GM18526 (cell line): ENCODE data around the gene PSAP.

ENCODE experiments used
- POLR2A ChIP-seq: IDR thresholded peaks from 3 replicates; pipeline ENCODE4 v1.6.1; 2011; ENCODE audit not compliant: insufficient read length; ENCODE audit errors: extremely low read depth

PSAP gene

DNA sequence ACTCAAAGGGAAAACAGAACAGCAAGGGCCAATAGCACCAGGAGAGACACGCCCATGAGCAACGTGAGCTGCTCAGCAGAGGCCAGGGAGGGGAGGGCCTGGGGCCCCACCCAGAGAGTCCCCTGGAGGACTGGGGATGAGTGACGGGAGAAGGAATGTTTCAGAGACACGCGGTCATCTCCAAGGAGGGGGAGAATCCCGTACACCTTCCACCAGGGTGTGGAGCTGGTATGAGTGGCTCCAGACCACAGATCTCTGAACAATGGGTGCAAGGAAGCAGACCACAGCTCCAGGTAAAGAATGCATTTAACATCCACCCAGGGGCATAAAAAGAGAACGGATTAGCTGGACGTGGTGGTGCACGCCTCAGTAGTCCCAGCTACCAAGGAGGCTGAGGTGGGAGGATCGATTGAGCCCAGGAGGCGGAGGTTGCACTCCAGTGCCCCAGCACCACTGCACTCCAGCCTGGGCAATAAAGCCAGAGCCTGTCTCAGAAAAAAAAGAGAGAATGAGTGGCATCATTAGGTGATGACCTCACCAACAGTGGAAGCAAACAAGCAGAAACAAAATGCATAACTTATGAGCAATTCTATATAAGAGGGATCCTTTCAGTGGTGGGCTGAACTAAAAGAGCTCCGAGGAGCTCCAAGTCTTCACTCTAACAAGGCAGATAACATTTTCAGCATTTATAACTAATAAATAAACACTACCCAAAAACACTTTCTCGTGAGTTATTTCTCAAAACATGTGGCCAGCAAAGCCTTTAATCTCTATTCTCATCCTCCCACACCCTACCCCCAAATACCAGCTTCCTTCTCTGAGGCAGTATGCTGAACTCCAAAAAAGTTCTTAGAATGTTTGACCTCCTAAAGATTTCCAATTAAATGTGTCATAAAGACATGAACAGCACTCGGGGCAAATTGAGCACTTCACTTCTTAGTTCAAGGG, 12.5 kb downstream of the PSAP start:
- TF ChIP-seq POLR2A, result no peak

DNA sequence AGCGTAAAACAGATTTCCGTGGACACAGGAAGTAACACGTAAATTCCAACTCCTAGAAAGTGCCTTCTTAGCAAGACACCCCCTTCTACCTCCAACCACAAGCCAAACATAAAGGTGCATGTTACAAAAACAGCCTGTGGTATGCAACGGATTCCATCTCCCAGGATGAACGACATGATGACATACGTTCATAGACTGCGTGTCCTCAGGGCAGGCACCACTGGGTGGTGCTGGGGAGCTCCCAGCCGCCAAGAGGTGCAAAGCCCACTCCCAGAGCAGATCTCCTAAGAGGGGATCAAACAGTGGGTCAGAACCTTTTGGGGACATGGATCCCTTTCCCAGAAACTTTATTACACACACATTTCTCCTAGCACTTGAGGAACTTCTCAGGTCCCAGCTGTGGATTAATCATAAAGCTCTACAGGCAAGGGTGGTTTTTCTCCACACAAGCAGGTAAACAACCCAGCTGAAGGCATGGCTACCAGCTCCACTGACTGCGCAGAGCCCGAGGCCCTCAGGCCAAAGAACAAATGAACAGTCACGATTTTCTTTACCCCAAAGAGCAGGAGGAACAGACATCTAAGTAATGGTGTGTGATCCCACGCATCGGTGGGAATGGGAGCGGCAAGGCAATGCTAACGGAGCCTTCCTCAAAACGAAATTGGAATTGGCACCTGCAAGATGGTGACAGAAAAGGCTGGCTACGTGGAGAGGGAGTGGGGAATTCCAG, 13.8 kb downstream of the PSAP start:
- no peak for TF ChIP-seq POLR2A

DNA sequence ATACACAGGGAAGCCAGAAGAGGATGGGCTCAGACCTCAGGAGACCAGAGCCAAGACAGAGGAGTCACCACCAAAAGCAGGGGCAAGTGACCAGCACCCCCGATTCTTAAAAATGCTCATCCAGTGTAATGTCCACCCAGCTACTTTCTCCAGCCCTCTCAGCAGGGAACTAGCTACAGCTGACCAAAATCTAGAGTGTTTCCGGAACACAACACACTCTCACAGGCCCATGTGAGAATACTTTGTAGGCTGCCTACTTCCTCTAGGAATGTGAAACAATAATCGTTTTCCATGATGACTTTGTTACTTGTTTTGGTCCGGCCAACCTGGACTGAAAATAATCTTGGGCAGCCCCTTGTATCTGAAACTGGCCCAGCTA, 14.5 kb downstream of the PSAP start:
- TF ChIP-seq POLR2A, result no peak

DNA sequence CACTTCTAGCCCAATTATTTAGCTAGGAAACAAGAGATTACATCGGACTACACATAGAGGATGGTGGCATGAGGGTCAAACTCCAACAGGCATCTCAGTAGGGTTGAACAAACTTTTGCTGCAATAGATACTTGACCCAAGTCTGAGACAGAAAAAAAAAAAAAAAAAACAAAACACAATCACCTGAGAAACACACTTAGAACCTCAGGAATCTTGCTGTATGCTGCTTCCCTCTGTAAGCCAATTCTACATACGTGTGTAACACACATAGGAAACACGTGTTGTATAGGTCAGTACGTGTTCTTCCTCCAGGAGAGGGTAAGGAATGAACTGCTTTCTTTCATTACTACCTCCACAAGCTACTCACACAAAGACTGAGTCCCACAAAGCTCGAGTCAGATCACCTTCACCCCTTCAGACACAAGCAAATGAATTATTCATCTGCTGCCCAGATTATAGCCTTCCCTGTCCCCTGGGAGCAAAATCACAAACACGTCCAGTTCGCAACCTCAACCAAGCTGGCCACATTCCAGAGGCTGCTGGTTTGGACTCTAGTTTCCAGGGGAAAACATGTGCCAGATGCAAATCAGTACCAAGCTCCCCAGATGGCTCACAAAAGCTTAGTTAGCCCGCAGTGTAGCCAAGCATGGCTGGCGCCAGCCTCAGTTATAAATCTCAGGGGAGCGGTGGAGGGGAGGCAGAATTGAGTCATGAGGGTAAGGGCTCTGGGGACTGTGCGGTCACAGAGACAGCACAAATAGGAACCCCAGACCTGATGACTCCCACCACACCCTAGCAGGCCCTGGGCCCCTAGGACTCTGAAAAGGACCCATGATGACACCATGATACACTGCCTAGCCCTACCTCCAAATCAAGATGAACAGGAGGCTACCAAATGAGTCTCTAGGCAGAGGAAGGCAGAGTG, 15.1 kb downstream of the PSAP start:
- TF ChIP-seq POLR2A, result no peak

DNA sequence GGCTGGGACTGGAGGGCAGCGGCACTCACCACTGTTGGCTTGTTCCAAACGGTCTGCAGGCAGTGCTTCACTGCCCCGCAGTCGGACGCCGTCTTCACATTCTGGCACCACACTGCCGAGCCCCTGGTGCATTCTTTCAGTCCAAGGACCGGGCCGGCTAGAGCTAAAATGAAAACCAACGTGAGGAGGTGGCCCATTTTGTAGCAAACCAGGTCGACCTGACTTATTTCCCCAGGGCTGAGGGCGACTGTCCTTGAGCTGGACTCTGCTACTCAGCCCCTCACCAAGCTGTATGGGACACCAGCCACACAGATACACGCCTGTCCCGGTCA, 16.7 kb downstream of the PSAP start:
- TF ChIP-seq POLR2A, result no peak

DNA sequence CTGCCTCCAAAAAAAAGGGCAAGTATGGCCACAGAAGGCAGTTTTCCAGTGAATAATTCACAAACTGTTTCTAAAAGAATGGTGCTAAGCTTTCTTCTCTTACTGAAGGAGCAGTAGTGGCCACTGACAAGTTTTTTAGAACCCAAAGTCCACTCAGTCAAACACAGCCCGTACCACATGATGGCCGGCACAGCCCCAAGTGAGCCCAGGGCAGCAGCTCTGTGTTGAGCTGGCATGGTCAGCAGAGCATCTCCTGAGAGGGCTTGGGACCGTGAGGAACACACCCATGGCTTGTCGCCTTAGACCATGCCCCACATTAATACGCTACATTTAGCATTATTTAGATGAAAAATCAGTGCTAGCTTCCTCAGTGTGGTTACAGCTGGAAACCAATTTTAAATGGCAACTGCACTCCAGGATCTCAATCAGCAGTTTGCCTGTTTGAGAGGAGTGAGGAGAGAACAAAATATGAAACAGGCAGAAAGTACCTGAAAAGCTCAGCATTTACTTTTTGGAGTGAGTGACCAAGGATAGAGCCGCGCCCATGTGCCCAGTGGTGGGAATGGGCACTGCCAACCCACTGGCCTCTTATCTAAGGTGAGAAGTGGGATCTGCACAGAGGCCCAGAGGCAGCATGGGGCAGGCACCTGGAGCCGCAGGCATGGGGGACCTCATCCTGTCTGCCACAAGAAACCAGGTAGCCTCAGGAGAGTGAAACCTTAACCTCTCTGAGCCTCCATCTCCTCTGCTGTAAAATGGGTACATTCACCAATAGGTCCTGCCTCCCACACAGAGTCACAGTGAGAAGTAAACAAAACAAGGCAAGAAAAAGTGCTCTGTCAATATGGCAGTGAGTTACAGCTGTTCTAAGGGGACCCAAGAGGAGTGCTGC, 17.4 kb downstream of the PSAP start:
- TF ChIP-seq POLR2A, result no peak

DNA sequence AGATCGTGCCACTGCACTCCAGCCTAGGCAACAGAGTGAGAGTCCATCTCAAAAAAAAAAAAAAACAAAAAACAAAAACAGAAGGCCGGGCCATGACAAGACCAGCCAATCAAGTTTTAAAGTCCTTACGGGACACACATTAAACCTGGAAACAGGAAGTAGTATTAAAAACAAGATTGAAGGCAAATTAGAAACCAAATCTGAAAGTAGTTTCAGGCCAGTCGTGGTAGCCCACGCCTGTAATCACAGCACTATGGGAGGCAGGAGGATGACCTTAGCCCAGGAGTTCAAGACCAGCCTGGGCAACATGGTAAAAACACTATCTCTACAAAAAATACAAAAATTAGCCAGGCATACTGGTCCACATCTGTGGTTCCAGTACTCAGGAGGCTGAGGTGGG, 18.1 kb downstream of the PSAP start:
- no peak for TF ChIP-seq POLR2A

DNA sequence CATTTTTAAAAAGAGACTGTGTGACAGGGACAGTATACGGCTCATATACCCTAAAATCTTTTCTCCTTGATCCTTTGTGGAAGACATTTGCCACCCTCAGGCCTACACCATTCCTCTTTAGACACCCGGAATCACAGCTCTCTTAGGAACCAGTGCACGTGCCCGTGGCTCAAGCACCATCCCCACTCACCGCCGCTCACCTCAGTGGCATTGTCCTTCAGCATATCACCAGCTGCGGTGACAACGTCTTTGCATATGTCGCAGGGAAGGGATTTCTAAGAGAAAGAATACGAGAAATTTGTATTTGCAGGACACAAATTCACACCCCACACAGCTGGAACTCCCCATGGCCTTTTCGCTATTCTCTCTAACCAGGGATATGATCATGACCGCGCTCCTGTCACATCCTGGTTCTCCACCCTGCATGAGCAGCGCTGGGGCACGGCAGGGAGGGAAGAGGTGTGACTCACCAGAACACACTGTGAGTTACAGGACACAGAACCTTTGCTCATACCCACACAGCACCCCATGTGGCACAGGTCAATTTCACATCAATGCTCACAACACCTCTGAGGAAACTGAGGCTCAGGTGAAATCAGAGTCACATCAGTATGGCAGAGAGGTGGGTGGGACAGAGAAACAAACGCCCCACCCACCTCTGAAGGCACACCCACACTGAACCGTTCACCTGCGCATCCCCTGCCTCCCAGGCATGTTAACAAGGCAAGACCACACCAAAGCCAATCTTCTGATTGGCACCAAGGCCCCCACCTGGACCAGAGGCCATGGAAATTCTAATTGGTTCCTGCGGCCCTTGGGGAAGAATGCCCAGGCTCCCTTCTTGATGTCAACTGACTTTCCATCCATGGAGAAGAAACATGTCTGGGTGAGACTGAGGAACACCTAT, 19.2 kb downstream of the PSAP start:
- no peak for TF ChIP-seq POLR2A

DNA sequence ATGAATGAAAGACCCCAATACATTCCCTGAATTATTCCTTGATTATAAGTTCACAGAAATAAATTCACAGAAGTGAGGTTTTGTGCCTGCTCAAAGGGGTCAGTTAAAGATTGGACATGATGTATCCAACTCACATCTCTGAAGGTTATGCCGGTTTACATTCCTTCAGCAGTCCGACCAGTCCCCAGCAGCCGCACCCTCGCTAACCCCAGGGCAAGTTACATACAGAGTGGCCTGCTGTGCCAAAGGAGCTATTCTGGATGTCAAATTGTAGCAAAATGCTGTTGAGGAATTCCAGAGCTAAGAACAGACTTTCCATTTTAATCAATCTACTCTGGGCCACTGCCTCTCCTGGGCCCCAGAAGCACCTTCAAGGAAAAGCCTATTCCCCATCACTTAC, 20.3 kb downstream of the PSAP start:
- TF ChIP-seq POLR2A, result no peak

DNA sequence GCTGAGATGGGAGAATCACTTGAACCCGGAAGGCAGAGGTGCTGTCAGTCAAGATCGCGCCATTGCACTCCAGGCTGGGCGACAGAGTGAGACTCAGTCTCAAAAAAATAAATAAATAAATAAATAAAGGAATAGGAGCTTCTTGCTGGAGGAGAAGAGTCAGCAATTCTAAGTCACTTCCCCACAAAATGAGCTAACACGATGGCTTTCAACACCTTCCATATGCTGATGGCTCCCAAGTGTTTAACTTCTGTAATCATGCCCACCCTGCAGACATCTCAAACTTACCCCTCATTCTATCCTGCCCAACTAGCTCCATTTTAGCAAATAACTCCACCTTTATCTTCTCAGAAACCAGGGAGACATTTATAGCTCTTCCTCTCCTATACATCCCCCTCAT, 21.2 kb downstream of the PSAP start:
- no peak for TF ChIP-seq POLR2A

DNA sequence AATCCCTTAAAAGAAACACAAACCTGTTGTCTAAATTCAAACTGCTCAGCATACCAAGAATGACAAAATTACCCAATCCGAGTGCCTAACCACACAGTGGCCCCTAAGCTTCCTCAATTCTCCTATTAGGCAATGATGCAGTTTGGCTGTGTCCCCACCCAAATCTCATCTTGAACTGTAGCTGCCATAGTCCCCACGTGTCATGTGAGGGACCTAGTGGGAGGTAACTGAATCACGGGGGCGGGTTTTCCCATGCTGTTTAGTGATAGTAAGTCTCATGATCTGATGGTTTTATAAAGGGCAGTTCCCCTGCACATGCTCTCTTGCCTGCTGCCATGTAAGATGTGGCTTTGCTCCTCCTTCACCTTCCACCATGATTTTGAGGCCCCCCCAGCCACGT, 21.9 kb downstream of the PSAP start:
- no peak for TF ChIP-seq POLR2A

DNA sequence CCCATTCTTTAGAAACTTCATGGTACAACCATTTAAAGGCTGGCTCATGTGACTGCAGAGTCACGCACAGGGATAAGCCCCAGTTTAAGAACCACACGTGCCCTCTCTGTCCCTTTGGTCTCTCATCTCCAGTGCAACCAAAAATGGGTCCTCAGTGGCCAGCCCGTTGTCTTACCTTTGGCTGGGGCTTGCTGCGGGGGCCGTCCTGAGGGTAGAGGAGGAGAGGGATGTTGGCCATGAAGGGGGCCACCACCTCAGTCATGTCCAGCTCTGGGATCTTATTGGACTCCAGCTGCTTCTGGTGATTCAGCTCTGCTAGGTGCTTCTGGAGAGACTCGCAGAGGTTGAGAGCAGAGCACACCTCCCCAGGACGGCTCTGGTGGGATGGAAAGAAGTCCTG, 22.3 kb downstream of the PSAP start:
- TF ChIP-seq POLR2A, result no peak

DNA sequence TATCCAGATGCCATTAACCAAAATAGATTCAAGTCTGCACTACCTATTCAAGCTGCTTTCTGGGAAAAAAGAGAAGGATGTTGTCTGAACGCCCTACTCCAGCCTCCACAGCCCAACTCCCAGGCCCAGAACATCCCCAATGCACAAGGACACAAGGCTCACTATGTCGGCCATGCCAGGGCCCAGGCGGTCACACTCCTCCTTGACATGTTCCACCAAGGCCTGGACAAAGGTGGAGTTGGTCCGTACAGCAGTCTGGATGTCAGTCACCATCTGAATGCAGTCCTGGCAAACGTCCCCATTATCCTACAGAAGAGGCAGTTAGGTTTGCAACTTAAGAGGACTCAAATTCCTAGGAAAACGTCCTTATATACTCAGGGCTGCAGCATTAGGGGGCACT, 23.2 kb downstream of the PSAP start:
- TF ChIP-seq POLR2A, result no peak

DNA sequence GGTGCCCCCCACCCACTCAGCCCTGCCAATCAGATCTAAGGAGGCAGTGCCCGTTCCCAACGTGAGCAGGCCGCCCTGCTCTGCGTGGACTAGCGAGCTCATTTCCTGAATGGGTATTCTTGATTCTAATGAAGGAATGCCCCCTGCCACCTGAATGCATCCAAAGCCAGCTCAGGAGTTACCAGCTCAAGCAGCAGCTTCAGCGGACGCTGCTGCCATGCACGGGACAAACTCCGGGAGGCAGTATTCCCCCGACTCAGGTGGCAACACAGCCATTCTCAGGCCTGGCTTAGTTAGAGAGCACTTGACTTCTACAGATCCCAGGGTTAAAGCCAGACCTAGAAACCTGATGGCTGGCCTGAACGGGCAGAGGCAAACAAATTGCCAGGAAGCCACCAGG, 25.8 kb downstream of the PSAP start:
- TF ChIP-seq POLR2A, result no peak

DNA sequence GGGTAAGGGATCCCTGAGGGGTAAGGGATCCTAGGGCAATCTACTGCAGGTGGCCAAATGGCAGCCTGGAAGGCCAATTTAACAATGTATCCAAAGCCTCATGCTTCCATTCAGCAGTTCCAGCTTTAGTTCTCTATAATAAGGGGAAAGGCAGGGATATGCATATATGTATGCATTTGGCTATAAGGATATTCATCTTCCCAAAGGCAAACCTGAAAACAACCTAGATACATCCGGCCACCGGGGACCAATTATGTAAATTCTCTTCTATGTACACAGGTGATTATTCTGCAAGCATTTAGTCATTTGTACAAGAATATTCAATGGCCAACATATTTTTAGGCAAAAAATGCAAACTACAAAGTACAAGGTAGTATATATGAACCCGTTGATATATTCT, 26.7 kb downstream of the PSAP start:
- TF ChIP-seq POLR2A, result no peak
